DND-41 (cell line): Measurements from ENCODE around the gene EDNRB.

Experiments used
- ATAC-seq: fragments of 200-7000 bp; cut with Tn5 transposase; 3 replicates; pipeline ENCODE4 v1.9.1; 2021; ENCODE audit warnings: low read depth; ENCODE audit not compliant: insufficient read depth
- DNase-seq: peaks from one replicate; pipeline ENCODE4 v3.0.0-alpha.2; 2020
- H2AFZ ChIP-seq: 2 replicates; pipeline ENCODE4 v1.6.0; 2012; ENCODE audit warnings: low read depth, low read length
- H3K27ac ChIP-seq: 2 replicates; pipeline ENCODE4 v1.5.1; 2012; ENCODE audit warnings: low read length, inconsistent platforms
- H3K27me3 ChIP-seq: fragments of 200-600 bp; sonication (generic); 2 replicates; pipeline ENCODE4 v1.6.0; 2012; ENCODE audit warnings: low read length, mild to moderate bottlenecking, inconsistent platforms; ENCODE audit not compliant: insufficient read depth, poor library complexity
- H3K36me3 ChIP-seq: 2 replicates; pipeline ENCODE4 v1.5.1; 2012; ENCODE audit warnings: low read length, inconsistent platforms; ENCODE audit not compliant: insufficient read depth
- H3K4me1 ChIP-seq: 2 replicates; pipeline ENCODE4 v1.5.1; 2012; ENCODE audit warnings: mild to moderate bottlenecking, low read length; ENCODE audit not compliant: insufficient read depth
- H3K4me2 ChIP-seq: 2 replicates; pipeline ENCODE4 v1.6.0; 2012; ENCODE audit warnings: mild to moderate bottlenecking, moderate library complexity, low read length, inconsistent platforms; ENCODE audit not compliant: insufficient read depth
- H3K4me3 ChIP-seq, 2 experiments: fragments of 200-600 bp in 1 of 2; shearing (Covaris generic) in 1 of 2; 2 replicates each; pipeline ENCODE4 v1.5.1; 2012 to 2016; ENCODE audit warnings: inconsistent platforms in 2 of 2, low read length in 2 of 2, mild to moderate bottlenecking in 2 of 2, low read depth in 1 of 2, moderate library complexity in 1 of 2
- H3K79me2 ChIP-seq: 2 replicates; pipeline ENCODE4 v1.6.0; 2012; ENCODE audit warnings: low read length, inconsistent platforms; ENCODE audit not compliant: insufficient read depth
- H3K9ac ChIP-seq: 2 replicates; pipeline ENCODE4 v1.6.0; 2012; ENCODE audit warnings: low read depth, mild to moderate bottlenecking, inconsistent platforms, low read length, moderate library complexity
- H3K9me3 ChIP-seq: 2 replicates; pipeline ENCODE4 v1.5.1; 2012; ENCODE audit warnings: low read length, moderate library complexity, mild to moderate bottlenecking, inconsistent platforms; ENCODE audit not compliant: insufficient read depth, severe bottlenecking
- H4K20me1 ChIP-seq: 2 replicates; pipeline ENCODE4 v1.6.0; 2012; ENCODE audit warnings: low read length; ENCODE audit not compliant: insufficient read depth
- CTCF ChIP-seq: IDR thresholded peaks from 2 replicates; pipeline ENCODE4 v1.5.1; 2012; ENCODE audit warnings: borderline replicate concordance, low read length, moderate library complexity, mild to moderate bottlenecking; ENCODE audit not compliant: poor library complexity, severe bottlenecking; ENCODE audit errors: extremely low read depth
- EZH2 ChIP-seq: IDR thresholded peaks from 3 replicates; pipeline ENCODE4 v1.6.1; 2012; ENCODE audit warnings: borderline replicate concordance, low read depth, mild to moderate bottlenecking, moderate library complexity, low read length, inconsistent platforms; ENCODE audit not compliant: severe bottlenecking

The EDNRB gene

GRCh38 chr13:77903435-77903834 lies 15.2 kb downstream of the EDNRB start:
- no peak overlapping the region for H3K4me2 ChIP-seq
- H3K27me3 ChIP-seq = no peaks in the 10 kb centered on the region
- no peaks in the 10 kb centered on the region for H3K36me3 ChIP-seq
- H3K9ac ChIP-seq = no peak overlapping the region
- H2AFZ ChIP-seq = no peak overlapping the region
- no peaks in the 10 kb centered on the region for H3K79me2 ChIP-seq
- no peaks in the 10 kb centered on the region for H4K20me1 ChIP-seq
- no peaks in the 10 kb centered on the region for H3K9me3 ChIP-seq
- DNase-seq (no peak), ATAC-seq (no peak)
- no peaks in the 10 kb centered on the region for H3K4me1 ChIP-seq
- no peak overlapping the region for H3K27ac ChIP-seq
- TF ChIP-seq EZH2 (no peak), CTCF (no peak)
- no peak overlapping the region for H3K4me3 ChIP-seq

- ATAC-seq (no peak), DNase-seq (no peak)
- no peaks in the 10 kb centered on the region for H3K36me3 ChIP-seq
- H3K4me2 ChIP-seq = no peak overlapping the region
- no peaks in the 10 kb centered on the region for H3K4me1 ChIP-seq
- no peaks in the 10 kb centered on the region for H4K20me1 ChIP-seq
- H2AFZ ChIP-seq = no peak overlapping the region
- no peaks in the 10 kb centered on the region for H3K9me3 ChIP-seq
- H3K79me2 ChIP-seq = no peaks in the 10 kb centered on the region
- no peak overlapping the region for H3K9ac ChIP-seq
- no peaks in the 10 kb centered on the region for H3K27me3 ChIP-seq
- H3K27ac ChIP-seq = no peak overlapping the region
- H3K4me3 ChIP-seq = no peak overlapping the region
- TF ChIP-seq EZH2 (no peak), CTCF (no peak)
These were observed 16.2 kb downstream of the EDNRB start for GRCh38 chr13:77902319-77902963.

GRCh38 chr13:77898097-77898496 lies 20.5 kb downstream of the EDNRB start:
- H3K36me3 ChIP-seq = no peaks in the 10 kb centered on the region
- ATAC-seq (no peak), DNase-seq (no peak)
- TF ChIP-seq CTCF (no peak), EZH2 (no peak)
- H3K9ac ChIP-seq = no peak overlapping the region
- H3K4me2 ChIP-seq = no peak overlapping the region
- no peaks in the 10 kb centered on the region for H3K4me1 ChIP-seq
- no peaks in the 10 kb centered on the region for H3K27me3 ChIP-seq
- H3K4me3 ChIP-seq = no peak overlapping the region
- no peak overlapping the region for H2AFZ ChIP-seq
- no peak overlapping the region for H3K27ac ChIP-seq
- H3K79me2 ChIP-seq = no peaks in the 10 kb centered on the region
- no peaks in the 10 kb centered on the region for H4K20me1 ChIP-seq
- H3K9me3 ChIP-seq = no peaks in the 10 kb centered on the region
